Bronchial epithelial cell (primary cell): ENCODE results near the gene PPARGC1A. TPM values are rescaled to one million over a fixed set of nuclear protein-coding genes. Genes with fewer than 3 reads are reported as not detected.

Experiments
- DNase-seq: peaks from one replicate; pipeline ENCODE4 v3.0.0-alpha.2; 2010; ENCODE audit warnings: low read depth
- FAIRE-seq: peaks from 2 replicates; lab custom pipeline; 2011; peaks lifted over from hg19 to GRCh38; lab: Jason Lieb, UNC
- H3K27me3 ChIP-seq: 2 replicates; pipeline ENCODE4 v1.5.1; 2011; ENCODE audit warnings: low read length; ENCODE audit not compliant: control insufficient read depth, insufficient read depth
- H3K36me3 ChIP-seq: 2 replicates; pipeline ENCODE4 v1.5.1; 2011; ENCODE audit warnings: low read length; ENCODE audit not compliant: control insufficient read depth, insufficient read depth
- H3K4me3 ChIP-seq: 2 replicates; pipeline ENCODE4 v1.5.1; 2011; ENCODE audit warnings: mild to moderate bottlenecking, low read depth, low read length, control low read depth
- CTCF ChIP-seq: IDR thresholded peaks from 2 replicates; pipeline ENCODE4 v1.5.1; 2011; ENCODE audit warnings: mild to moderate bottlenecking, moderate library complexity, low read length, control low read depth, inconsistent platforms; ENCODE audit not compliant: insufficient read depth, severe bottlenecking
- total RNA-seq: library from RNA; depleted of rRNA; stranded (reverse); fragments of >200 nt; gene quantifications from 2 replicates; pipeline ENCODE4 v1.2.1, GENCODE V29; 2014

Gene PPARGC1A, protein sequence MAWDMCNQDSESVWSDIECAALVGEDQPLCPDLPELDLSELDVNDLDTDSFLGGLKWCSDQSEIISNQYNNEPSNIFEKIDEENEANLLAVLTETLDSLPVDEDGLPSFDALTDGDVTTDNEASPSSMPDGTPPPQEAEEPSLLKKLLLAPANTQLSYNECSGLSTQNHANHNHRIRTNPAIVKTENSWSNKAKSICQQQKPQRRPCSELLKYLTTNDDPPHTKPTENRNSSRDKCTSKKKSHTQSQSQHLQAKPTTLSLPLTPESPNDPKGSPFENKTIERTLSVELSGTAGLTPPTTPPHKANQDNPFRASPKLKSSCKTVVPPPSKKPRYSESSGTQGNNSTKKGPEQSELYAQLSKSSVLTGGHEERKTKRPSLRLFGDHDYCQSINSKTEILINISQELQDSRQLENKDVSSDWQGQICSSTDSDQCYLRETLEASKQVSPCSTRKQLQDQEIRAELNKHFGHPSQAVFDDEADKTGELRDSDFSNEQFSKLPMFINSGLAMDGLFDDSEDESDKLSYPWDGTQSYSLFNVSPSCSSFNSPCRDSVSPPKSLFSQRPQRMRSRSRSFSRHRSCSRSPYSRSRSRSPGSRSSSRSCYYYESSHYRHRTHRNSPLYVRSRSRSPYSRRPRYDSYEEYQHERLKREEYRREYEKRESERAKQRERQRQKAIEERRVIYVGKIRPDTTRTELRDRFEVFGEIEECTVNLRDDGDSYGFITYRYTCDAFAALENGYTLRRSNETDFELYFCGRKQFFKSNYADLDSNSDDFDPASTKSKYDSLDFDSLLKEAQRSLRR
- total RNA-seq: 1.6 and 8.7 TPM in 2 replicates

DNA sequence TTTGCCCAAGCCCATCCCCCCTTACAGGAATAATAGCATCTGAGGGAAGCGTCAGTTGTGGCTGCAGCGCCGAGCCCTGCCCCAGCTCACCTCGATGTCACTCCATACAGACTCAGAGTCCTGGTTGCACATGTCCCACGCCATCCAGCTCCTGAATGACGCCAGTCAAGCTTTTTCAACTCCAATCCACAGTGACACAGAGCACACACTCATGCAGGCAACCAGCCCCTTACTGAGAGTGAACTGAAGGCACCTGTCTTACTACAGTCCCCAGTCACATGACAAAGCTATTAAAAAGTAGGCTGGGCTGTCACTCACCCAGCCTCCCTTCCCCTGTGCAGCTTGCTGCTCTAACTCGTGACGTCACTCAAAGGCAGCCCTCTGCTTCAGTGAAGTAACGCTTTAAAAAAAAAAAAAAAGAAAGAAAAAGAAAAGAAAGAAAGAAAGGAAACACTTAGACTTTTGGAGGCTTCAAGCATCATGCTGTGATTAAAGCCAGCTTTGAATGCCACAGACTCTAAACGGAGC, at the start of gene PPARGC1A:
Gene PPARGC1A (minus strand): TSS at position 234 of the 528 bp plus-strand sequence. CDS start 90 bp downstream, at position 144.
- peak within 1 kb of the TSS; percentile 29 for H3K4me3 ChIP-seq
- no peaks in the 10 kb centered on the region for H3K36me3 ChIP-seq
- peaks cover 4% of the 10 kb centered on the region for H3K27me3 ChIP-seq
- DNase-seq: no peak
- no peak for TF ChIP-seq CTCF
- no peak for FAIRE-seq

GRCh38 chr4:23938796-23939195, 48.9 kb upstream of the PPARGC1A start:
- TF ChIP-seq CTCF: no peak
- H3K36me3 ChIP-seq: no peaks in the 10 kb centered on the region
- no peak overlapping the region for H3K4me3 ChIP-seq
- no peaks in the 10 kb centered on the region for H3K27me3 ChIP-seq
- DNase-seq (no peak), FAIRE-seq (no peak)

DNA sequence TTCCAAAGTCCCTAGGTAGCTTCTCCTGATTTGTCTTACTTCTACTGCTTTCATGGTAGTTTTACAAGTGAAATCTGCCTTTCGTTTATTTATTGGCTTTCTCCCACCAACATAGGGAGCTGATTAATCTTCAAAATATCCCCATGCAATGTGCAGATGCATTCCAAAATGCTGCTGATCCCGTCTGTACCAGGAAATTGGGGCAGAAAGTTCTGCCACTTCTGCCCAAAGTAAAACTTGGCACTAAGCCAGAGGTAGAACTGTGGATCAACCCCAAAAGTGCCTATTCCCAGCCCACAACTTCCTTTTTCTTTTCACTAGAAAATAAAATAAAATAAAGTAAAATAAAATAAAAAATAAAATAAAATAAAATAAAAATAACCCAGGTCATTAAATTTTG, 47.3 kb upstream of the PPARGC1A start:
- no peak for TF ChIP-seq CTCF
- Histone ChIP-seq H3K36me3 (no peaks in the 10 kb centered on the region), H3K4me3 (no peak overlapping the region), H3K27me3 (no peaks in the 10 kb centered on the region)
- DNase-seq: no peak
- FAIRE-seq: no peak

DNA sequence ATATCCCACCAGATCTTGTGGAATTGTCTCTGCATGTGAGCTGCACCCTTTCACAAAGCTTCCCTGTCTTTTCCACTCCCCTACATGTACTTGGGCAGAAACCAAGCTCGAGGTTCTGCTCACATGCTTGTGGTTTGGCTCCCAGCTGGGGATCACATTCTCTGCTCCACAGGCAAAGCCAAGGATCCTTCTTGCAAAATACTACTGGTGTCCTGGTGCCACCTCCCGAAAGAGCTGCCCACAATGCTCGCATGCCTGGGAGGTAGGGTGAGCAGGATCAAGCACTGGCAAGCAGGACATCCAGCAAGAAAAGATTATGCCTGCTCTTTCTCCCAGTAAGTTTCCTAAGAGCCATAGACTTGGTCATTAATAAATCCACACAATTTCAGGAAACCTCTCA, 45.1 kb upstream of the PPARGC1A start:
- Histone ChIP-seq H3K4me3 (no peak overlapping the region), H3K36me3 (no peaks in the 10 kb centered on the region), H3K27me3 (peaks cover 2% of the 10 kb centered on the region)
- FAIRE-seq (peak; percentile 93), DNase-seq (peak; percentile 54)
- TF ChIP-seq CTCF: peak; percentile 11

GRCh38 chr4:23934223-23934622, 44.4 kb upstream of the PPARGC1A start:
- FAIRE-seq (peak; percentile 43), DNase-seq (no peak)
- Histone ChIP-seq H3K27me3 (peaks cover 2% of the 10 kb centered on the region), H3K36me3 (no peaks in the 10 kb centered on the region), H3K4me3 (no peak overlapping the region)
- TF ChIP-seq CTCF: no peak
